ENCODE results near the gene VWCE.

- no peak for TF ChIP-seq RCOR1 (IDR thresholded peaks at IDR 0.05; ENCODE audit: low read length)
- TF ChIP-seq USF2 (IDR thresholded peaks at IDR 0.05; ENCODE audit: borderline replicate concordance, low read depth, low read length) = no peak
- TF ChIP-seq POLR2AphosphoS5 (IDR thresholded peaks at IDR 0.05; ENCODE audit: low read depth, low read length) = no peak
- TF ChIP-seq CTCF (IDR thresholded peaks at IDR 0.05) = no peak
- TF ChIP-seq REST (IDR thresholded peaks at IDR 0.05; ENCODE audit: low read depth, low read length) = no peak
- TF ChIP-seq MAX (IDR thresholded peaks at IDR 0.05; ENCODE audit: low read depth) = no peak
- TF ChIP-seq YY1 (IDR thresholded peaks at IDR 0.05; ENCODE audit: low read depth) = no peak
- TF ChIP-seq CHD2 (IDR thresholded peaks at IDR 0.05; ENCODE audit: low read length, partially characterized antibody) = no peak
- TF ChIP-seq EZH2phosphoT487 (IDR thresholded peaks at IDR 0.05; ENCODE audit: borderline replicate concordance, low read depth) = no peak
- TF ChIP-seq RFX5 (IDR thresholded peaks at IDR 0.05; ENCODE audit: low read length) = no peak
- no peak for TF ChIP-seq RAD21 (IDR thresholded peaks at IDR 0.05; ENCODE audit: low read length)
- no peak for TF ChIP-seq EP300 (IDR thresholded peaks at IDR 0.05; ENCODE audit: borderline replicate concordance in 1 of 2, low read depth in 1 of 2, low read length in 1 of 2)
- no peak for TF ChIP-seq TAF1 (IDR thresholded peaks at IDR 0.05; ENCODE audit: borderline replicate concordance, low read depth, low read length)
- no peak for TF ChIP-seq RXRA (IDR thresholded peaks at IDR 0.05; ENCODE audit: borderline replicate concordance, low read depth)
Observed at GRCh38 chr11:61305417-61305816, 10.3 kb upstream of the VWCE start.
